GM19397 (cell line): ENCODE measurements around the gene SRSF10.
"Not testable (repeated sequence)": the region's sequence is repeated elsewhere in the genome, so short reads cannot be mapped to it uniquely, and the experiment has no call there.

Source experiments
- ATAC-seq: cut with Tn5 transposase; IDR thresholded peaks from one replicate; pipeline ENCODE4 v1.9.1; 2021; ENCODE audit warnings: mild to moderate bottlenecking, moderate library complexity; ENCODE audit not compliant: unreplicated experiment

Gene SRSF10

DNA sequence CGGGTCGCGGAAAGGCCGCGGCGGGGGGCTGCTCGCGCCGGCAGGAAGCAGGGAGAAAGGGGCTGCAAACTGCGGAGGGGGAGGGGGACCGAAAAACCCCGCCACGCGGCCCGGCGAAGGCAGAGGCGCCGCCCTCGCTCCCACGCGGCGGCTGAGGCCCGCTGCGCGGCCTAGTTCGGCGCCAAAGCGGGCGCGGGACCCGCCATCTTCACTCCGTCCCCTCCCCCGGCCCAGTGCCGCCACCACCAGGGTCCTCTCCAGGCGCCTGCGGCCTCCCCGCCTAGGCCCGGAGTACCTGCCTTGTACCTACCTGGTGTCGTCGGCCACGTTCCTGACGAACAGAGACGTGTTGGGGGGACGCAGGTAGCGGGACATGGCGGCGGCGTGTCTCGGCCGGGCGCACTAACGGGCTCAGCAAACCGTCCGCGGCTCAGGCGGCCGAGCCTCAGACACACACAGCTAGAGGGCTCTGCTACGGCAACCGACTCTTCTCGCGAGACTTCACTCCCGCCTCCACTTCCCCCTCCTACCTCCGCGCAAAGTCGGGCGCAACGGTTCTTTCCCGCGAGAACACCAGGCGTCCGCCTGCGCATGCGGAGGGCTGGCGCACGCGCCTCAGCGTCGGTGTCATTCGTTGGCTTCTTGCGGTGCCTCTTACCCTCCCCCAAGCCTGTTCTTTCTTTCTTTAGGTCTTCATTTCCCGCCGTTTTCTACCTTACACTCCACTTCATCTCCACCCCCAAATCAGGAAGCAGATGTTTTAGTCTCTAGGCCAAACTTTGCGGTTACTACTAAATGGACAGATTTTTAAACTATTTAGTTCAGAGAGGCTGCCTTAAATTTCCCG lies at the start of gene SRSF10:
Gene SRSF10 (minus strand): TSS at position 447 of the 847 bp plus-strand sequence. CDS start 72 bp downstream, at position 375.
- ATAC-seq: peak; percentile 89

DNA sequence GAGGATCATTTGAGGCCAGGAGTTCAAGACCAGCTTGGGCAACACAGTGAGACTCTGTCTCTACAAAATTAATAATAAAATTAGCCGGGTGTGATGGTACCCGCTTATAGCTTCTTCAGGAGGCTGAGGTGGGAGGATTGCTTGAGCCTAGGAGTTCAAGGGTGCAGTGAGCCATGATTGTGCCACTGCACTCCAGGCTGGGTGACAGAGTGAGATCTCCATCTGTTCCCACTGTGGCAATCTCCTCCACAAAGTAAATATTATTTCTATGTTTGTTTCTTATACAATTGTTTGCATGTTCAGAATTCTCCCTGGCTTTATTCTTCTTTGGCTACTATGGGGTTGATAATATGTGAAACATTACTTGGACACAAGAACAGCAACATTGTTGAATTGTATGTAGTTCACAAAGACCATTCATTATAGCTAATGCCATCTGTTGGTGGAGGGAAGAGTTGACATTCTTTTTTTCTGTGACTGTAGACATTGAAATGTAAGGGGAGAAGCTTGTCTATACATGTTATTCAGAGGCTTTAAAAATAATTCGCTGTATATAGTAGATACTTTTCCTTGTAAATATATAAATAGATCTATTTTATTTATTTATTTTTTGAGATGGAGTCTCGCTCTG lies 47.8 kb upstream of the SRSF10 start:
- no peak for ATAC-seq

DNA sequence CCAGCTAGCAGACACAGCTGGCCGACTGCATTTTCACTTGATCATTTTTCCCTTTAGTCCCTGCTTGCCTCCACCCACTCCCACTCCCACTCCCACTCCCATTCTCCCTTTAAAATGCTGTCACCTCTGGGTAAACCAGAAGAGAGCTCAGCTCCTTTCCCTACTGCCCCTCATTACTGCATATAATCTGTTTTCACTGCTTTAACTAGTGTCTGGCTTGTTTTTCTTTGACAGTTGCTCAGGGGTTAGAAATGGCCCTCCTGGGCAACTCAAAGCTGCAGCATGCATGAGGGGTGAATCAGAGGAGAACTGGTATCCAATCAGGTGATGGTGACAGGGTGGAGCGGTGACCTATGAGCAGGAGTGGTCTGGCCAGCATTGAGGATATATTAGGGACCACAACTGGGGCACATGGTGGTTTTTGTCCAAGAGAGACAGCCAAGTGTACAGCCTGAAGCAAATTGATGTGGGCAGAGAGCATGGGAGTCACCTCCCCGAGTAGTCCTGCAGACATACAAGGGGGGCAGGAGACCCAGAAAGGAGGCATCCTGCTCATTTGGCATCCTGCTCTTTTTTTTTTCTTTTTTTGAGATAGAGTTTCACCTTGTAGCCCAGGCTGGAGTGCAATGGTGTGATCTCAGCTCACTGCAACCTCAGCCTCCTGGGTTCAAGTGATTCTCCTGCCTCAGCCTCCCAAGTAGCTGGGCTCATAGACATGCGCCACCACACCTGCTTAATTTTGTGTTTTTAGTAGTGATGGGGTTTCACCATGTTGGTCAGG lies 42.6 kb upstream of the SRSF10 start:
- no peak for ATAC-seq

DNA sequence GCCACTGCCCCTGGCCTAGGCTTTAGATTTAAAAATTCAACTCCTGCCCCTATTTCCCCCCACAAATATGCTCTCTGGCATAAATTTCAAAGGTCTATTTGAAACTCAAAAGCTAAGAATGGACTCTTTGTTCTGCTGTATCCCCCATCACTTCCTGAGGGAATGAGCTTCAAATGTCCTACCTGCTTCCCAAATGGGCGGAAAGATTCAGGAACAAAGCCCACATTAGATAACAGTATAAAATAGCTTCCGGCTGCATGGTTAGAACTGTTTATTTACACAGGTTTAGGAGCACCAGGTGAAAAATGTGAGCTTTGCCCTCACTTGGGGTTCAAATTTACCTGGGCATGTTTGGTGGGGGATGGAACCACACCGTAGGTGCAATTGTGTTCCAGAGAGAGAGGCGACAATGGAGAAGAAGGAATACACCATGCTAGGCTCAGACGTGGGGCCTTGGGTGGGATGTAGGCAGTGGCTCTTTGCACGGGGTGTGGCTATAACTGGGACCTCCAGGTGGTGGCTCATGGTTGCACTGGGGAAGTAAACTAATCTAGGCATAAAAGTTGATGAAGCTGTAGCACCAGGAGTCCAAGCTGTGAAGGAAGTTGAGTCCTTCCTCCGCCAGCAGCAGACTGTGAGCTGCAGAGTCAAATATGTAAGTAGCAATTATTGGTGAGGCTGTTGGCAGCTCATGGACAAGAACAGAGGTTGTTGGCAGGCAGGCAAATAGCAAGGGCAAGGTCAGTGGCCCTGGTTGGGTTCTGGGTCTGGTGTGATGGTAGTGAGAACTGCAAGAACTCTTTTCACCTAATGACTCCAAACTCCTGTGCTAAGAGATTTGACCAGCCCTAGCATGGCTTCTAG lies 41.5 kb upstream of the SRSF10 start:
- ATAC-seq: no peak

DNA sequence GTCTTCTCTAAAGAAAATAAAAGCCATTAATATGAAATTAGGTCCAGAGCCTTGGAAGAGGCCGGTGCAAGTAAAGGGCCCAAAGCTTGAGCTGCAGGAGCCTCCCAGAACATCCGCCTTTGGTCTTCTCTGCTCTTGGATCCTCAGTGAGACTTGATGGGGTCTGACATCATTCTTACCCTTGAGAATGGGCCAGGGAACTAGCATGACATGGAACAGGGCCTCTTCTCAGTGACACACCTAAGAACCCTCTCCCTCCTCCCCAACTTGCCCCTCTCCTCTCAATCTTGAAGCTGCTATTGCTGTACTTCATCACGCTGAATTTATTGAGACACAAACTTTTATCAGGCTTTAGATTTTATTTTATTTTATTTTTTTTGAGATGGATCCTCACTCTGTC lies 40.3 kb upstream of the SRSF10 start:
- ATAC-seq: no peak

DNA sequence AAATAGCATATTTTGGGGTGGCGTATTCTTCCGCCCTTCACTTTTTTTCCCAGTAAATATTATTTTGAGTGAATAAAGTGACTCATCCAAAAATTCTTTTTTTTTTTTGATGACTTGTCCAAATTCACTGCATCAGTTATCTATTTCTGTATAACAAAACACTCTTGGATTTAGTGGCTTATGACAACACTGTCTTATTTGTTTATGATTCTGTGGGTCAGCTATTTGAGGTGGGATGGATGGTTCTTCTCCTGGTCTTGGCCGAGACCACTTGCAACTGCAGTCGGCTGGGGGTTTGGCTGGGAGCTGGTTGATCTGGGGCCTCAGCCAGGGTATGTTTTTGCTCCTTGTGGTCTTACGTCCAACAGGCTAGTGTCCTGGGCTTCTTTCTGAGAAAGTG lies 39.9 kb upstream of the SRSF10 start:
- no peak for ATAC-seq

DNA sequence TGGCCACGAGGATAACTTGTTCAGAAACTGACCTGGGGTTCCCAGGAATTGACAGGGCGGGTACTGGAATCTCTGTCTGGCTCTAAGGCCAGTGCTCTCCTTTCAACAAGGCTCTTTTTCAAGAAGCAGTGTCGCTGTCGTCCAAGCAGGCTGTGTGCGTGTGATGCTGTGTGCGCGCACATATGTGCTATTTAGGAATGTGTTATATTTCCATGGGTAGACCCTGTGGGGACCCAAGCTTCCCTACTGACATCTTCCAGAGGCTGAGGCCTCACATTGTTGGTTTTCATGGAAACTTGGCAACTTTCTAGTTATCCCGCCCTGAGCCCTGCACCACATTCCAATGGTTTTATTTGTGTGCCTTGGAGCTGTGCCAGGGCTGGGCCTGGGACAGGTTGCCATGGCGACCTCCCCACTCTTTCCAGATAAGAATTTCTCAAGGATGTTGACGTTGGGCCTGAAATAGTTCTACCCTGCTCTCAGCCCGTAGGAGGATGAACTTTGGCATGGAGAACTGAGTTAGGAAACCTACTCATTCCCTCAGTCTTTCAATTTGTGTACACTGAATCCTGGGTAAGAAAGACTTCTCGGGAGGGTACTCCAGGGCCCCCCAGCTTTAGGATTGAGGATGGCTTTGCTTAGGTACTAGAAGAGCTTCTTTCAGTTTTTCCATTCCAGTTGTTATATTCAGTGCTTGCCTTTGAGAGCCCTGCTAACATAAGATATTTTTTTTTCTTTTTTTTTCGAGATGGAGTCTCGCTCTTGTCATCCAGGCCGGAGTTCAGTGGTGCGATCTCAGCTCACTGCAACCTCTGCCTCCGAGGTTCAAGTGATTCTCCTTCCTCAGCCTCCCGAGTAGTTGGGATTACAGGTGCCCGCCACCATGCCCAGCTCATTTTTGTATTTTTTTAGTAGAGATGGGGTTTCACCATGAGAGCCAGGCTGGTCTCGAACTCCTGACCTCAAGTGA lies 38.8 kb upstream of the SRSF10 start:
- ATAC-seq: no peak

DNA sequence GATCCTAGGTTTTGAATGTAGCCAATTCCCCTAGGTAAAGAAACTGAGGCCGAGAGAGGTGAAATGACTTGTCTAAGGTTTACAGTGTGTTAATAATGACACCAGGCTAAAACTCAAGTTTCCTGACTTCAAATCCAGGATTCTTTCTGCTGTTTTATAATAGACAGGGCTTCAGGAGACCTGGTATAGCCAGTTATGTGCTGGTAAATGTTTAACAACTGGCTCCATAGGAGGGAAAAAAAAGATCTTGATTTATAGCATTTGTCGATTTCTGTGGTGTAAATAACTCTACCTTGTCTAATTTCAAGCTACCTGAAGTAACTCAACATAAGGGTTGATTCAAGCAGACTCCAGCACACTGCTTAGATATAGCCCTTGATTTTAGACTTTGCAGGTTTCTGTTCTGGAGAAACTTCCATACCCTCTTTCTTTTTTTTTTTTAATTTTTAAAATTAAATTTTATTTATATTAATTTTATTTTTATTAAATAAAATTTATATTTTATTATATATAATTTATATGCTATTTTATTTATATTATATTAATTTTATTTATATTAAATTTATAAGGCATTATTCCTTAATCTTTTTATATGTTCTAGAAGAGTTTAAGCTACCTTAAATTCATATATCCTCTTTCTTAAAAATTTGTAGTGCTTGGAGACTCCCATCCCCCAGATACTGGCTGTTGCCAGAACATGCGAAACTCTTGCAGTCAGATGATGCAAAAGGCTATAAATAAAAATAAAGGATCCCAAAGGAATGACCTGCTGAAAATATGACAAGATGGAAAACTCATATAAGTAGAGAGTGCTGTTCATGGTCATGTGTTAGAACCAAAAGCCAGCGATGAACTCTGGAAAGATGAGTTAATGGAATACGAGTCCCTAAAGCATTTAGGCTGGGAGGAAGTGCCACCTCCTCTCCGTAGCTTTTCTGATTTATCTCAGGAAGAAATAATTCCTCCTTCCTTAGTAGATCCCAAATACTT lies 35.4 kb upstream of the SRSF10 start:
- no peak for ATAC-seq

DNA sequence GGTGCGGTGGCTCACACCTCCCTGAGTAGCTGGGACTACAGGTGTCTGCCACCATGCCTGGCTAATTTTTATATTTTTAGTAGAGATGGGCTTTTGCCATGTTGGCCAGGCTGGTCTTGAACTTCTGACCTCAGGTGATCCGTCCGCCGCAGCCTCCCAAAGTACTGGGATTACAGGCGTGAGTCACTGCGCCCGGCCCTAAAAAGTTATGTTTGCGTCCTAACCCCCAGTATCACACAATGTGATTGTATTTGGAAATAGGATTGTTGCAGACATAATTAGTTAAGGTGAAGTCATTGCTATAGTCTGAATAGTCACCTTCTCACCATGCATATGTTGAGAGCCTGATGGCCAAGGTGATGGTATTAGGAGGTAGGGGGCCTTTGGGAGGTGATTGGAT lies 32.8 kb upstream of the SRSF10 start:
- not testable (repeated sequence) for ATAC-seq

DNA sequence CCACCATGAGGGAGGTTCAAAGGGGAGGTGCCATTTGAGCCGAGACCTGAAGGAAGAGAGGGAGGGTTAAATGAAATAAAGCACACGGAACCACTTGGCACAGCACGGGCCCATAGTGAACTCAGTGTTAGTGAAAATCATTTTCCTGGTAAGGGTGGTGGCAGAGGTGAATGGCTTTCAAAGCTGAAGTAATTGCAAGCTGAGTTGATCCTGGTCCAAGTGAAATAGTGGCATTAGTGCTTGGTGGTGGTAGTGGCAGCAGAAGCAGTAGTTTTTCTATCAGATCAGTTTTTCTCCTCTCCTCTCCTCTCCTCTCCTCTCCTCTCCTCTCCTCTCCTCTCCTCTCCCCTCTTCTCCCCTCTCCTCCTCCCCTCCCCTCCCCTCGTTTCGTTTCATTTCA lies 30.5 kb upstream of the SRSF10 start:
- ATAC-seq: no peak

DNA sequence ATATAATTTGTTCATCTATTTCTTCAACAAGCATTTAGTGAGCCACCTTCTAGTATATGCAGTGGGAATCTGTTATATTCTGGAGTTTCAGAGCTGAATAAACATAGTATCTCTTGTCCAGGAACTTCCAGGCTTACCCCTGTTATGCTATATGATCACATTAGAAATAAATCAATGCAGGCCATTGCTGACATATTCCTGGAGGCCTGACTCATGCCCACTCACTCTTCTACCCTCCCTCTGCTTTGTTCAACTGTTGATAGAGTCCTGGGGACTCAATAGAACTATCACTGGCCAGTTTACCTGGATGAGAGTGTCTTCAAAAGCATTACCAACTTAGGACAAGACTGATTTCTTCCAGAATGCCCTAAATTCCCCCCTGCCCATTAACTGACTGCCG lies 29.3 kb upstream of the SRSF10 start:
- no peak for ATAC-seq

DNA sequence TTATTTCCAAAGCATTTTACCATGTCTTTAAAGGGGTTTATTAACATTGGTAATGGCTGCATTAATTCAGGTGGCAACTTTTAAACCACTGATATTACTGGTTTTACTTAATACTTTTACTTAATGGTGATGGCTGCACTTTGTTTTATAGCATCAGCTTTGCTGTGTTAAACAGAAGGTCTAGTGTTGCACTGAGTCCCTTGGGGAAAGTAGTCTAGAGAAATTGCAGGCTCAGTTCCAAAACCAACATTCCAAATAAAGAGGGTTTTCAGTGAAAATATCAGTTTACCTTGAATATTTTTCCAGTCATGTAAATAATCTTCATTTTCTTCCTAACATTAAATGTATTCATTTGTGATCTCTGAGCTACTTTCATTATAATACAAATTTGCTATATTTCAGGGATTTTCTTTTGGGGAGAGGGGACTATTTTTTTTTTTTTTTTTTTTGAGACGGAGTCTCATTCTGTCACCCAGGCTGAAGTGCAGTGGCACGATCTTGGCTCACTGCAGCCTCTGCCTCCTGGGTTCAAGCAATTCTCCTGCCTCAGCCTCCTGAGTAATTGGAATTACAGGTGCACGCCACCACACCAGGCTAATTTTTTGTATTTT lies 28.6 kb upstream of the SRSF10 start:
- not testable (repeated sequence) for ATAC-seq

DNA sequence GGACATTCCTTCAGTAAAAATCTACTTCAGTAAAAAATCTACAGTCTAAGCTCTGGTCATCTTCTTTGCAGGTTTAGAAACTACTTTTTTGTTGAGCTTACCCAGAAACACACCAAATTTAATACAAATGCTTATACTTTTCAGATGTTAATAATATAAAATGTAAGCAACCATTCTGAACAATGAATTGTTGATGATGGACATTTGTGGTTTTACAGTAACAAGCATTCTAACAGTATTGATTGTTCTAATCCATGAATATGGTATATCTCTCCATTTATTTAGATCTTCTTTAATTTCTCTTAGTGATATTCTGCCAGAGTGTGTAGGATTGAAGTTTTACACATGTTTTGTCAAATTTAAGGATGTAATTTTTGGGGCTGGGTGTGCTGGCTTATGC lies 27.0 kb upstream of the SRSF10 start:
- no peak for ATAC-seq

DNA sequence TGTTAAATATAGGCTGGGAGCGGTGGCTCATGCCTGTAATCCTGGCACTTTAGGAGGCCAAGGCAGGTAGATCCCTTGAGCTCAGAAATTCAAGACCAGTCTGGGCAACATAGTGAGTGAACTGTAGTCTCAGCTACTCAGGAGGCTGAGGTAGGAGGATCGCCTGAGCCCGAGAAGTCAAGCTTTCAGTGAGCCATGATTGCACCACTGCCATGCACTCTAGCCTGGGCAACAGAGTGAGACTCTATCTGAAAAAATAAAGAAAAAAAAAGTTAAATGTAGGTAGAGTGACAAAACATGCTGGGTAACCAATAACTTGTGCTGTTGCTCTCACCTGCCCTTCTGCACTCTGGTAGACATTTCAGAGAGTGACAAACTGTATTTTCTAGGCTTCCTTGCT lies 25.0 kb upstream of the SRSF10 start:
- ATAC-seq: no peak

DNA sequence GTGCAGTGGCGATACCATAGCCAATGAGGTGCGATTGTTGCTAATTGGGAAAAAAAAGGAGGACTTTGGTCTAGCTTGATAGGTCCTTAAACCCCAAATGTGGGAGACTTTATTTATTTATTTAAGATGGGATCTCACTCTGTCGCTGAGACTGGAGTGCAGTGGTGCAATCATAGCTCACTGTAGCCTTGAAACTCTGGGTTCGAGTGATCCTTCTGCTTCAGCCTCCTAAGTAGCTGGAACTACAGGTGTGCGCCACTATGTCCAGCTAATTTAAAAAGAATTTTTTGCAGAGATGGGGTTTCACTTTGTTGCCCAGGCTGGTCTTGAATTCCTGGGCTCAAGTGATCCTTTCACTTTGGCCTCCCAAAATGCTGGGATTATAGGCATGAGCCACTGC lies 24.0 kb upstream of the SRSF10 start:
- no peak for ATAC-seq

DNA sequence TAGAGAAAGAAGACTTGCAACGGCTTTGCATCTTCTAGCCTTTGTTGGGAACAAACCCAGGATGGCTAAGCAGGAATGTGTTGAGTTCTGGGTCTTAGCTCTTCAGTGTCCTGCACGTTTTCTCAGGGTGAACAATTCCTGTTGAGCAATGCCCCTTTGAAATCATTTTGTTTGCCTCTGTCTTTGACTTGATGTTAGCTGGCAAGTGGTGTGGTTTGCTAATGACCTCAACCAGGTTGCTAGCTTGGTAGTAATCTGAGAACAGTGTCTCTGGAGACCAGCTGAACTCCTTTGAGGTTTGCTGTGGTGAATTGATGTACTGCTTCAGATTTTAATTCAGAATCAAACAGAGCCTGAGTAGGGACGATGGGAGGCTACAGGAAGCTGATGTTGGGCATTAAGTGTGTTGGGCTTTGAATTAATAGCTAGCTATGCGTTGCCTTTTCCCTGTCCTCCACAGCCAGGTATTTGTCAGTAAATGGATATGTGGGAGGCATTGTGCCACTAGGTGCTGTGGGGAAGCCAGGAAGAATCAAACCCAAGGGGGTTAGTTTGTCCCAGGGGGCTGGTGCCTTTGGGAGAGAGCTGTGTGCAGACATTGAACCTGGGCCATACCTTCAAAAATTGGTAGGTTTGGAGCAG lies 23.3 kb upstream of the SRSF10 start:
- no peak for ATAC-seq

DNA sequence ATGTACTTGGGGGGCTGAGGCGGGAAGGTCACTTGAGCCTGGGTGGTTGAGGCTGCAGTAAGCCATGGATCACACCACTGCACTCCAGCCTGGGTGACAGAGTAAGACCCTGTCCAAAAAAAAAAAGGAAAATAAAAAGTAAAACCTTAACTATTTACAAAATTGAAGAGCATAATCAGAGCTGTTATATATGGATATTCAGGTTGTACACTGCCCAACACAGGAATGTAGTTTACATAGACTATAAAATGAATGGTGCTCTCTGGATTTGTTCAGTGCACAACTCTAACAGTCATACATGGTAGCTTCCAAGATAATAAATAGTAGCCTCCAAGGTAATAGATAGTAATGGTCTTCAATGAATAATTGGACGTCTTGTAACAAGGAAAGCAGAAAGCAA lies 22.6 kb upstream of the SRSF10 start:
- ATAC-seq: no peak
